KMS-11 (cell line): ENCODE data around the gene CCDC141.

ENCODE experiments used
- H2AFZ ChIP-seq: fragments of 200-600 bp; sonication (generic); 2 replicates; pipeline ENCODE4 v1.6.1; 2016; ENCODE audit warnings: antibody characterized with exemption, mixed run types, low read depth
- H3K27ac ChIP-seq: fragments of 200-600 bp; sonication (generic); 2 replicates; pipeline ENCODE4 v1.6.1; 2016; ENCODE audit warnings: mild to moderate bottlenecking, mixed run types
- H3K27me3 ChIP-seq: fragments of 200-600 bp; sonication (generic); 2 replicates; pipeline ENCODE4 v1.6.1; 2017; ENCODE audit warnings: mild to moderate bottlenecking, low read depth, mixed run types, moderate library complexity; ENCODE audit not compliant: insufficient read depth
- H3K36me3 ChIP-seq: fragments of 200-600 bp; sonication (generic); 2 replicates; pipeline ENCODE4 v1.6.1; 2017; ENCODE audit warnings: mild to moderate bottlenecking, mixed run types; ENCODE audit not compliant: insufficient read depth
- H3K4me1 ChIP-seq: fragments of 200-600 bp; sonication (generic); 2 replicates; pipeline ENCODE4 v1.6.1; 2016; ENCODE audit warnings: mild to moderate bottlenecking, low read depth, mixed run types; ENCODE audit not compliant: poor library complexity, severe bottlenecking
- H3K4me2 ChIP-seq: fragments of 200-600 bp; sonication (generic); 2 replicates; pipeline ENCODE4 v1.7.0; 2016; ENCODE audit warnings: mild to moderate bottlenecking, mixed run types
- H3K4me3 ChIP-seq: fragments of 200-600 bp; sonication (generic); IDR thresholded peaks from 2 replicates; pipeline ENCODE4 v1.6.1; 2017; ENCODE audit warnings: low read depth, low read length, mixed read lengths; ENCODE audit not compliant: insufficient read depth
- H3K79me2 ChIP-seq: fragments of 200-600 bp; sonication (generic); 2 replicates; pipeline ENCODE4 v1.6.1; 2016; ENCODE audit warnings: low read depth, mixed run types; ENCODE audit not compliant: insufficient read depth
- H3K9ac ChIP-seq: fragments of 200-600 bp; sonication (generic); 2 replicates; pipeline ENCODE4 v1.6.1; 2016; ENCODE audit warnings: mild to moderate bottlenecking, mixed run types
- H4K20me1 ChIP-seq: fragments of 200-600 bp; sonication (generic); 2 replicates; pipeline ENCODE4 v1.6.1; 2016; ENCODE audit warnings: mild to moderate bottlenecking, mixed run types; ENCODE audit not compliant: insufficient read depth
- TF ChIP-seq, protein P1 (sequence below): fragments of 200-600 bp; sonication (generic); conservative IDR thresholded peaks from 2 replicates; pipeline ENCODE4 v1.6.1; 2017; ENCODE audit warnings: low read depth, mild to moderate bottlenecking, antibody characterized with exemption, low read length, moderate library complexity, mixed read lengths

The CCDC141 gene

DNA sequence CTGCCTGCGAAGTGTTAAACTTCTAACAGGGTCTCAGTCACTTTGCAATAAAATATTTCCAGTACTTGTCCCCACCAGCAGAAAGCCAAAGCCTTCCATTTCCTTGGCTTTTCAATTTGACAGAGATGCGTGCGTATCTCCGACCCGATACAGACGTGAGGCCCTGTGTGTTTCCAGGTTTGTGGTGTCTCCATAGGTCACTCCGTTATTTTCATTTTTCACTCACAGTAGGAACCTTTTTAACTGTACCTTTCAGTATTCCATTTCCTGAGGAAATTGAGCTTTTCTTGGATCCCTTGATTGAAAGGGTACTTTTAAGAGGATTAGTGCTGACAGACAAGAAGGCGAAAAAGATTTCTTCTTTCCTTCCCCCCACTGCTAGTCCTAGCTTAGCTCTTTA, 126.4 kb downstream of the CCDC141 start:
- H3K4me1 ChIP-seq: no peaks in the 10 kb centered on the region
- TF ChIP-seq, protein P1, sequence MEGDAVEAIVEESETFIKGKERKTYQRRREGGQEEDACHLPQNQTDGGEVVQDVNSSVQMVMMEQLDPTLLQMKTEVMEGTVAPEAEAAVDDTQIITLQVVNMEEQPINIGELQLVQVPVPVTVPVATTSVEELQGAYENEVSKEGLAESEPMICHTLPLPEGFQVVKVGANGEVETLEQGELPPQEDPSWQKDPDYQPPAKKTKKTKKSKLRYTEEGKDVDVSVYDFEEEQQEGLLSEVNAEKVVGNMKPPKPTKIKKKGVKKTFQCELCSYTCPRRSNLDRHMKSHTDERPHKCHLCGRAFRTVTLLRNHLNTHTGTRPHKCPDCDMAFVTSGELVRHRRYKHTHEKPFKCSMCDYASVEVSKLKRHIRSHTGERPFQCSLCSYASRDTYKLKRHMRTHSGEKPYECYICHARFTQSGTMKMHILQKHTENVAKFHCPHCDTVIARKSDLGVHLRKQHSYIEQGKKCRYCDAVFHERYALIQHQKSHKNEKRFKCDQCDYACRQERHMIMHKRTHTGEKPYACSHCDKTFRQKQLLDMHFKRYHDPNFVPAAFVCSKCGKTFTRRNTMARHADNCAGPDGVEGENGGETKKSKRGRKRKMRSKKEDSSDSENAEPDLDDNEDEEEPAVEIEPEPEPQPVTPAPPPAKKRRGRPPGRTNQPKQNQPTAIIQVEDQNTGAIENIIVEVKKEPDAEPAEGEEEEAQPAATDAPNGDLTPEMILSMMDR: no peak
- H3K9ac ChIP-seq: no peak overlapping the region
- no peaks in the 10 kb centered on the region for H3K27me3 ChIP-seq
- no peaks in the 10 kb centered on the region for H4K20me1 ChIP-seq
- H3K4me3 ChIP-seq: no peak overlapping the region
- H3K27ac ChIP-seq: no peak overlapping the region
- no peak overlapping the region for H3K4me2 ChIP-seq
- no peak overlapping the region for H2AFZ ChIP-seq
- no peaks in the 10 kb centered on the region for H3K79me2 ChIP-seq
- H3K36me3 ChIP-seq: no peaks in the 10 kb centered on the region

- Histone ChIP-seq H4K20me1 (no peaks in the 10 kb centered on the region), H2AFZ (no peak overlapping the region), H3K27ac (no peak overlapping the region), H3K79me2 (no peaks in the 10 kb centered on the region), H3K4me3 (no peak overlapping the region), H3K36me3 (no peaks in the 10 kb centered on the region), H3K27me3 (no peaks in the 10 kb centered on the region), H3K4me1 (peaks cover 4% of the 10 kb centered on the region), H3K4me2 (no peak overlapping the region), H3K9ac (no peak overlapping the region)
- TF ChIP-seq, protein P1: no peak
Measured at GRCh38 chr2:178920916-178921513, 128.9 kb downstream of the CCDC141 start.

DNA sequence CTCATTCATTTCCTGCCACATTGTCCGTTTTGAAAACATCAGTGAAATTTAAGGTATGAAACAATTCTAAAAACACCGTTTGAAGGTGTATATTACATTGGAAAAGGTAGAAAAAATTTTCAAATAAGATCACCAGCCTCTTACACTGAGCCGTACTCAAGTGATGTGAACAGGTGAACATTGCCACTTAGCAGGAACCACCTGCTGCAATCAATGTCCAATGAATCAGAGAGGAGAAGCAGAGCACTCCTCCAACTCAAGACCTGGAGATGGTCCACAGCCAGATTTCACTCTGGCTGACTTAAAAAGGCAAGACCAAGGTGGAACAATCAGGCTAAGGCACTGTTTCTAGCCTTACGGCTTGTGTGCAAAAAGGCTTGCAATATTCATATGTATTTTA, 132.4 kb downstream of the CCDC141 start:
- TF ChIP-seq, protein P1: no peak
- no peaks in the 10 kb centered on the region for H3K36me3 ChIP-seq
- H2AFZ ChIP-seq: no peak overlapping the region
- no peak overlapping the region for H3K9ac ChIP-seq
- H3K27me3 ChIP-seq: no peaks in the 10 kb centered on the region
- H3K79me2 ChIP-seq: no peaks in the 10 kb centered on the region
- H3K4me2 ChIP-seq: no peak overlapping the region
- H3K27ac ChIP-seq: no peak overlapping the region
- H3K4me3 ChIP-seq: no peak overlapping the region
- no peaks in the 10 kb centered on the region for H4K20me1 ChIP-seq
- H3K4me1 ChIP-seq: peaks cover 39% of the 10 kb centered on the region

DNA sequence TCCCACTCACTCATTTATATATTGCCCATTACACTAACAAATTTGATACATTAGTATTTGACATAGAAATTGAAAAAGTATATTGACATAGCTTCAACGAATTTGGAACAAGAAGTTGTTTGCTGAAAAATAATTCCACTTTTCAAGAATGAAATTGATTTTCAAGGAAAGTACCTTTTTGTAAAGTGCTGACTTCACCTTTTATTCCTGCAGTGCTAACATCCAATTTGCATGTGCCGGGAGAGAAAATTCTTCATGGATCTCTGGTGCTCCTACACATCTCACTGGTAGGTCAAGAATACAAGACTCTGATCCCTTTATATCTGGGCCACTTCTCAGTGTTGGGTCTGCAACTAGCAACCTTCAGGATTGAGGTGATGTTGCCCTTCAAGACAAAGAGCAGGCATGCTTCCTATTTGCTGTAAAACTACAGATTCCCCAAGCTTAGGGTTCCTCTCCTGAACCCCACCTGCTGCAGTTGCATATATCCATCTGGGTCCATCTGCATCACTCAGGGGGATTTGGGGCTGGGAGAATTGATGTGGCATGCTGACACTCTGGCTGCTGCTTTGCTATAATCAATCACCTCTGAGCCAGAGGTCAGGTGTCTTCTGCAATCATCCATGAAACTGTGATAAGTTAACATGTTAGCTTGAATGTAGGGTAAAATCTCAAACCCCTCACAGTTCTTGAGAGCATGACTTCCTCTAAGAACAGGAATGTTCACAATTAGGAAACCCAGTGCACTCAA, 134.3 kb downstream of the CCDC141 start:
- H4K20me1 ChIP-seq: no peaks in the 10 kb centered on the region
- no peak overlapping the region for H2AFZ ChIP-seq
- H3K27me3 ChIP-seq: no peaks in the 10 kb centered on the region
- H3K79me2 ChIP-seq: no peaks in the 10 kb centered on the region
- H3K4me2 ChIP-seq: no peak overlapping the region
- no peak overlapping the region for H3K4me3 ChIP-seq
- TF ChIP-seq, protein P1: no peak
- H3K27ac ChIP-seq: no peak overlapping the region
- H3K36me3 ChIP-seq: no peaks in the 10 kb centered on the region
- H3K4me1 ChIP-seq: peaks cover 54% of the 10 kb centered on the region
- H3K9ac ChIP-seq: no peak overlapping the region
